ENCODE data around the gene ORAI3.

The ORAI3 gene

DNA sequence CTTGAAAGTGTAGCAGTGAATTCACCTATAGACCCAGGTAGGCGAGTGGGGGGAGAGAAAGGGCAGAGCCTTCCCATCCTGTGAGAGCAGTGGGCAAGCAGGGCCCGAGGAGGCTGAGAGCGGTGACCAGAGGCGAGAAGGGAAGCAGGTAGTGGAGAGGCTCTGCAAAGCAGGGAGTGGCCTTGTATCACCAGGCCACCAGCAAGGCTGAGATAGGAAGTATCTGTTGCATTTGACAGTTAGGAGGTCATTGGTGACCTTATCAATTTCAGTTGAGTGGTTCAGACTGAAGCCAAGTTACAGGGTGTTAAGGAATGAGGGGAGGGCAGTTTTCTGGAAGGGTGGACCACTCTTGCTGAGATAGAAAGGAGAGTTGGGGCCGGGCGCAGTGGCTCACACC is 25.5 kb downstream of the ORAI3 start:
- DNase-seq, result no peak

DNA sequence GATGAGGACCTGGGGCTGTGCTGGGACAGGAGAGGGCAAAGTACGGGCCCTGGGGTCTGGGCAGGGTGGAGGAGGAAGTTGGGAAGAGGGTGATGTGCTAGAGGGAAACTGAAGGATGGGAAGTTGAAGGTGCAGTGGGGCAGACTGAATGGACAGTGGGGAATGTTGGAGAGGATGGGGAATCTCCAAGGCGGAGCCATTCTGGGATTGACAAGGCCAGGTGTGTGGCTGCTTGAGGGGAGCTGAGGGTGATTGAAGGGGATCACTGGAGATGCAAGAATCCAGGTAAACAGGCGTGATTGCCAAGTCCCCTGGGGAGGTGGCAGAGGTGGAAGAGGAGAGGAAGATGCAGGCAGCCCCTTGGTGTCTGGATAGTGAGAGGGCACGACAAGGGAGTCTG is 27.6 kb downstream of the ORAI3 start:
- DNase-seq, result no peak

DNA sequence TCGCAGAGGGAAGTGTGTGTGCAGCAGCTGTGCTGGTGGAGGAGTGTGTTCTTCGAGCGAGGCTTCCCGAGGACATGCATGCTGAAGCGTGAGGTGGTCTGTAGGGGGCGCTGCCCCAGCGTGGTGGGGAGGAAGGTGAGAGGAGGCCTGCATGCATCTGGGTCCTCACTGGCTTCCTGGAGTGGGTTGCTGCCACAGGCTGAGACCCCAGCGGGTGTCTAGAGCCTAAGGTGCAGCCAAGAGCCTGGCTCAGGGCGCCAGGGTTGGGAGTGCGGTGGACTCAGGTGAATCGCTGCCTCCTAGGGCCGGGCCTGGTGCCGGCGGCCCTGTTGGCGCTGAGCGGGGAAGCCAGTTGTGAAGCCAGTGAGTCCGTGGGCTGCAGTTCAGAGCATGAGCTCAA is 28.6 kb downstream of the ORAI3 start:
- DNase-seq, result no peak

DNA sequence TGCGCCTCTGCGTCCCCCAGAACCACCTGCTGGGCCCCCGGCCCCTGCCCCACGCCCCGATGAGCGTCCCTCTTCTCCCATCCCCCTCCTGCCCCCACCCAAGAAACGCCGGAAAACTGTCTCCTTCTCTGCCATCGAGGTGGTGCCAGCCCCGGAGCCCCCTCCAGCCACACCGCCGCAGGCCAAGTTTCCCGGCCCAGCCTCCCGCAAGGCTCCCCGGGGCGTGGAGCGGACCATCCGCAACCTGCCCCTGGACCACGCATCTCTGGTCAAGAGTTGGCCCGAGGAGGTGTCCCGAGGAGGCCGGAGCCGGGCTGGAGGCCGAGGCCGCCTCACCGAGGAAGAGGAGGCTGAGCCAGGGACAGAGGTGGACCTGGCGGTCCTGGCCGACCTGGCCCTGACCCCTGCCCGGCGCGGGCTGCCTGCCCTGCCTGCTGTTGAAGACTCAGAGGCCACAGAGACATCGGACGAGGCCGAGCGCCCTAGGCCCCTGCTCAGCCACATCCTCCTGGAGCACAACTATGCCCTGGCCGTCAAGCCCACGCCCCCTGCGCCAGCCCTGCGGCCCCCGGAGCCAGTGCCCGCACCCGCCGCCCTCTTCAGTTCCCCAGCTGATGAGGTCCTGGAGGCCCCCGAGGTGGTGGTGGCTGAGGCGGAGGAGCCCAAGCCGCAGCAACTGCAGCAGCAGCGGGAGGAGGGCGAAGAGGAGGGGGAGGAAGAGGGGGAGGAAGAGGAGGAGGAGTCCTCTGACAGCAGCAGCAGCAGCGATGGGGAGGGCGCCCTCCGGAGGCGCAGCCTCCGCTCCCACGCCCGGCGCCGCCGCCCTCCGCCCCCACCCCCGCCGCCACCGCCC is 30.5 kb downstream of the ORAI3 start:
- no peak for DNase-seq

DNA sequence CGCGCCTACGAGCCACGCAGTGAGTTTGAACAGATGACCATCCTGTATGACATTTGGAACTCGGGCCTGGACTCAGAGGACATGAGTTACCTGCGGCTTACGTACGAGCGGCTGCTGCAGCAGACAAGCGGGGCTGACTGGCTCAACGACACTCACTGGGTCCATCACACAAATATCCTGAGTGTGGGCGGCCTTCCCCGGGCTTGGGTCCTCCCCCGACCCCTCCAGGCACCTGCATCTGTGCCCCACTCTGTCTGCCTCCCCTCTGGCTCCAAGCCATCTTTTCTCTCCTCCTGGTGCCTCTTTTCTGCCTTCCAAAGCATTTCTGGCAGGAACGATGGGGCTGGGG is 31.1 kb downstream of the ORAI3 start:
- no peak for DNase-seq

DNA sequence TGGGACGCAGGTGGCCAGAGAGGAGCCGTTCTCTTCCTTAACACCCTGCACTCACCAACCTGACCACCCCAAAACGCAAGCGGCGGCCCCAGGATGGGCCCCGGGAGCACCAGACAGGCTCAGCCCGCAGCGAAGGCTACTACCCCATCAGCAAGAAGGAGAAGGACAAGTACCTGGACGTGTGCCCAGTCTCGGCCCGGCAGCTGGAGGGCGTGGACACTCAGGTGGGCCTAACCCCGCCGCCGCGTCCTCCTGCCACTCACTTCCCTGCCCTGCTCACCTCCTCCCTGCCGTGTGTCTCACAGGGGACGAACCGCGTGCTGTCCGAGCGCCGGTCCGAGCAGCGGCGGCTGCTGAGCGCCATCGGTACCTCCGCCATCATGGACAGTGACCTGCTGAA is 31.6 kb downstream of the ORAI3 start:
- DNase-seq, result no peak

DNA sequence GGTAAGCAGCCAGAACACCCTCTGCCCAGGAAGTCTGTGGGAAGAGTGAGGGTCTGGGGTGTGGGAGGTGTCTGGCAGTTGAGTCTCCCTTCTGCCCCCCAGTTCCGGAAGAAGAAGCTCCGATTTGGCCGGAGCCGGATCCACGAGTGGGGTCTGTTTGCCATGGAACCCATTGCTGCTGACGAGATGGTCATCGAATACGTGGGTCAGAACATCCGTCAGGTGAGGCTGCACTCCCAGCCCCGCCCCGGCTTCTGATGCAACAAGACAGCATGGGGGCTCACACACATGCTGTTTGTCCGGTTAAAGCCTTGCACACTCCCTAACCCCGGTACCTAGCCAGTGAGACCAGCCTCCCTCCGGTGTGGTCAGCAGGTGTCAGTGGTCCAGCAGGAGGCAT is 32.1 kb downstream of the ORAI3 start:
- no peak for DNase-seq

DNA sequence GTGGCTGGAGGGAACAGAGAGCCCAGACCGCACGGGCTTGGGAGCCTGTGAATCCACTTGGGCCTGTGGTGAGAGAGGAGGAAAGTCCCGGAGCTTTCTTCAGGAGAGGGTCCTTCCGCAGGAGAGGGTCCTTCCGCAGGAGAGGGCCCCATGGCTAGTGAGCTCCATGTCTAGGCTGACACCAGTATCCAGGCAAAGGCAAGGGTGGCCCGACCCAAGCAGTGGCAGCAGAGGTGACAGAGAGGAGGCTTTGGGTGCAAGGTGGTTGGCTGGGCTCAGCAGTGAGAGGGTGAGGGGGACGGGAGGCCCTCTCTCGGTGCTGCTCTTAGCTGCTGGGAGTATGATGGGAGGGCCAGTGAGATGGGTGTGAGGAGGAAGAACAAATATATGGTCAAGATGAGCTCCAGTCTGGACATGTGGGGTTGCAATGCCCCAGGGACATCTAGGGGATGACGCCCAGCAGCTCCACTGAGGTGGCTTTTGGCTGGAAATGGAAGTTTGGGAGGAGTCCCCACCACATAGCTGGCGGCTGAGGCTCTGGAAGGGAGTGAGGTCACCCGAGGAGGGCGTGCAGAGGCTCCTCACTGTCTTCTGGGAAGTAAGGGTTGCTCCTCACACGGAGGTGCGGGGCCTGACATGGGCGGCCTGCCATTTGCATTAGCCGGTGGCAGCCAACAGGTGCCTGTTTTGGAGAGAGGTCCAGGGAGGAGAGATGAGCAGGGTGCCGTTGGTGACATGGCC is 33.9 kb downstream of the ORAI3 start:
- no peak for DNase-seq

DNA sequence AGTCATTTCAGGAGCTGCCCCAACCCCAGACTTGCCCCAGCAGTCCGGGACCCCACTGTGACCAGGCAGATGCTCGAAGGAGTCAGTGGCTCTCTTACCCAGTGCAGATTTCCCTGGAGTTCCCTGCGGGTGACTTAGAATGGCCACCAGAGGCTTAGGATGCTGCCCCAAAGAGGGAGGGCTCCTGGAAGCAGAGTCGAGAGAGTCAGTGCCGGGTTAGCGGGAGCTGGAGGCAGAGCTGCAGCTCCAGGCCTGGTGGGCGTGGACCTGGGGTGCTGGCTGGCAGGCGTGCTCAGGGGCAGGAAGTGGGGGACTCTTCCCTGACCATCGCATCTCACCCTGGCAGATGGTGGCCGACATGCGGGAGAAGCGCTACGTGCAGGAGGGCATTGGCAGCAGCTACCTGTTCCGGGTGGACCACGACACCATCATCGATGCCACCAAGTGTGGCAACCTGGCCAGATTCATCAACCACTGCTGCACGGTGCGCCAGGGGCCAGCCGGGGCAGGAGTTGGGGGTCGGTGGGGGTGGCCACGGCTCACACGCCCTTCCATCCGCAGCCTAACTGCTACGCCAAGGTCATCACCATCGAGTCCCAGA is 34.5 kb downstream of the ORAI3 start:
- DNase-seq, result no peak

DNA sequence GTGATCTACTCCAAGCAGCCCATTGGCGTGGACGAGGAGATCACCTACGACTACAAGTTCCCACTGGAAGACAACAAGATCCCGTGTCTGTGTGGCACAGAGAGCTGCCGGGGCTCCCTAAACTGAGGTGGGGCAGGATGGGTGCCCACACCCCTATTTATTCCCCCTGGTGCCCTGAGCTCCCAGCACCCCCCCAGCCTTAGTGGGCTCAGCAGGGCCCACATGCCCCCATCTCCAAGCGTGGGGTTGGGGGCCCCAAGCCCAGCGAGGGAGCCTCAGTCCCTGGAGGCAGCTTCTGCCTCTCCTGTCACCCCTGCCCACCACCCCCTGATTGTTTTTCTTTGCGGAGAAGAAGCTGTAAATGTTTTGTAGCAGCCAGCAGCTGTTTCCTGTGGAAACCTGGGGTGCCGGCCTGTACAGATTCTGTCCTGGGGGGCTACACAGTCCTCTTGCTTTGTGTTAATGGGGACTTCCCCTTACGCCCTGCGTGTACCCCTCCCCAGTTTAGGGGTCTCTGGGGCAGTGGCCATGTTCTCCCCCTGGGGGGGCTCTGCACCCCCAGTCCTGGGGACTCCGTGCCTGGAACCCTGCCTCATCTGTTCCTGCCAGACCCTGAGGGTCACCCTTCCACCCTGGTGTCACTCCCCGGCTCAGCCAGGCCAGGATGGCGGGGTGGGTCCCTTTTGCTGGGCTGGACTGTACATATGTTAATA is 35.2 kb downstream of the ORAI3 start:
- DNase-seq, result no peak

DNA sequence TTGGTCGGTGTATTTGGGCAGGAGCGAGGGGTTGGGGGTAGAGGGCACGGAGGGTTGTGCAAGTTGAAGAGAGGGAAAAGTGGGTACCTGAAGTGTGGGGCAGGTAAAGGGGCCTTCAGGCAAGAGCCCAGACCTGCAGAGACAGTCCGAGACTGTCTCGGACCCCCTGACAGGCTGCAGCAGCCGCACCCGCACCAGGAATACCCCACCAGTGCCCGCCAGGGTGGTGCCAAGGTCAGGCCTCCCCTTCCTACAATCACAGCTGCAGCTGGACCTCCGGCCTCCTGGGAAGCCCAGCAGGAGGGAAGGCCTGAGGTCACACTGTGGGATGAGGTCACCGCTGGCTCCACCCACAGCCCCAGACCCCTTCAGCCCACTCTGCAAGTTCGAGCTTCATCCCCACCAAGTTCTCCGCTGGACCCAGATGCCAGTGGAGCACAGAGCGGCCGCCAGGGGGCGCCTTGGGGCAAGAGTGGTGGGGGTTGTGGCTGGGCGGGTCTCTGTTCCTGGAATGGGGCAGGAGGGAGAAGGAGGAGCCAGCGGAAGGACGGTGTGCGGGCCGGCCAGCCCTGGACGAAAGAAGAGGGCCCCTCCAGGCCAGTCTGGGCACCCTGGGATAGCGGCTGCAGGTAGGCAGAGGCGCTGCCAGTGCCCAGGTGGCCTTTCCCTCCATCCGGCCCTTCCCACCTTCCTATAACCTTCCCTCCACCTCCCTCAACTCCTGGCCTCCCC is 36.0 kb downstream of the ORAI3 start, which contains the start of gene HSD3B7:
Gene HSD3B7, plus strand, starts transcription at position 539 of the 732 bp plus-strand sequence. CDS start 452 bp downstream, outside the sequence.
- DNase-seq, result peak; percentile 78

DNA sequence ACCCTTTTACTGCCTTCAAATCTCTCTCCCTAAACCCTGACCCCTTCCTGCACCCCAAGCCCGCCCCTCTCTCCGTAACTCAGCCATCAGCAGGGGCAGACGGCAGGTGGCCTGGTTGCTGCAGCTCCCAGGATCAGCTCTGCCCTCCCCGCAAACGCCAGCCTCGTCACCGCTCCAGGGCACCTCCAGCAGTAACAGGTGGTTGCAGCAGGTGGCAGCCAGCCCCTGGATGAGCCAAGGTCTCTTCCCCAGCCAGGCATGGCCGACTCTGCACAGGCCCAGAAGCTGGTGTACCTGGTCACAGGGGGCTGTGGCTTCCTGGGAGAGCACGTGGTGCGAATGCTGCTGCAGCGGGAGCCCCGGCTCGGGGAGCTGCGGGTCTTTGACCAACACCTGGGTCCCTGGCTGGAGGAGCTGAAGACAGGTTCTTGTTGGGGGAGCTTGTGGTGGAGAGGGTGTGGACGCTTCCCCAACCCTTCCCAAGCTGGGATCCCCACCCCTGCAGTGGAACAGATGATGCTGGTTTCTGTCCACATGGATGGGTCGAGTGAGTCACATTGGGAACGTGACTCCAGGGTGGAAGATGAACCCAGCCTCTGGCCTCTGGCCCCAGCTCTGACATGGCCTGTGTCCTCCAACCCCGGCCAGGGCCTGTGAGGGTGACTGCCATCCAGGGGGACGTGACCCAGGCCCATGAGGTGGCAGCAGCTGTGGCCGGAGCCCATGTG is 36.7 kb downstream of the ORAI3 start:
- peak; percentile 33 for DNase-seq

DNA sequence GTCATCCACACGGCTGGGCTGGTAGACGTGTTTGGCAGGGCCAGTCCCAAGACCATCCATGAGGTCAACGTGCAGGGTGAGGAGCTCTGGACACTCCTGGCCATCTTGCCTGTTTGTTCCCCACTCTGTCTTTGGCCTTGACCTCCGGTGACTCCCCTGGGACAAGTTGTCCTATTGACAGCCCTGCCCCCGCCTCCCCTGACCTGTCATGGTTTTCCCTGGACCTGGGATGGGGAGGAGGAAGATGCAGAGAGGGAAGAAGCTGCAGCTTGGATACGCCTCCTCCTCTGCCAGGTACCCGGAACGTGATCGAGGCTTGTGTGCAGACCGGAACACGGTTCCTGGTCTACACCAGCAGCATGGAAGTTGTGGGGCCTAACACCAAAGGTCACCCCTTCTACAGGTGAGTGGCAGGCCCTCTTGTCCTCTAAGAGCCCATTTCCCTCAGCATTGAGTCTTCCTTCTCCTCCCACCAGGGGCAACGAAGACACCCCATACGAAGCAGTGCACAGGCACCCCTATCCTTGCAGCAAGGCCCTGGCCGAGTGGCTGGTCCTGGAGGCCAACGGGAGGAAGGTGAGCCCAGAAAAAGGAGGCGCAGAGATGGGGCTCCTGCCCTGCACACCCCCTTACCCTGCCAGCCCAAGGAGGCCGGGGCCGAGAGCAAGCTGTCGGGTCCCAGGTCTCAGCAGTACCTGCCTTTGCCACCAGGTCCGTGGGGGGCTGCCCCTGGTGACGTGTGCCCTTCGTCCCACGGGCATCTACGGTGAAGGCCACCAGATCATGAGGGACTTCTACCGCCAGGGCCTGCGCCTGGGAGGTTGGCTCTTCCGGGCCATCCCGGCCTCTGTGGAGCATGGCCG is 37.5 kb downstream of the ORAI3 start:
- no peak for DNase-seq

DNA sequence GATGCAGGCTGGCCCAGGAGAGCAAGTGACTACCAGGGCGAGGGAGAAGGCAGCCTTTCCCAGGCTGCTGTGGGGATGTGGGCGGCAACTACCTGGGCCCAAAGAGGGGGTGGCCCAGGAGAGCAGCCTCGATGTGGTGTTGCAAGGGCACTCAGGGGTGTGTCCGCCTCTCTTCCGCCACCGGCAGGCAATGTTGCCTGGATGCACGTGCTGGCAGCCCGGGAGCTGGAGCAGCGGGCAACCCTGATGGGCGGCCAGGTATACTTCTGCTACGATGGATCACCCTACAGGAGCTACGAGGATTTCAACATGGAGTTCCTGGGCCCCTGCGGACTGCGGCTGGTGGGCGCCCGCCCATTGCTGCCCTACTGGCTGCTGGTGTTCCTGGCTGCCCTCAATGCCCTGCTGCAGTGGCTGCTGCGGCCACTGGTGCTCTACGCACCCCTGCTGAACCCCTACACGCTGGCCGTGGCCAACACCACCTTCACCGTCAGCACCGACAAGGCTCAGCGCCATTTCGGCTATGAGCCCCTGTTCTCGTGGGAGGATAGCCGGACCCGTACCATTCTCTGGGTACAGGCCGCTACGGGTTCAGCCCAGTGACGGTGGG is 38.8 kb downstream of the ORAI3 start:
- no peak for DNase-seq

DNA sequence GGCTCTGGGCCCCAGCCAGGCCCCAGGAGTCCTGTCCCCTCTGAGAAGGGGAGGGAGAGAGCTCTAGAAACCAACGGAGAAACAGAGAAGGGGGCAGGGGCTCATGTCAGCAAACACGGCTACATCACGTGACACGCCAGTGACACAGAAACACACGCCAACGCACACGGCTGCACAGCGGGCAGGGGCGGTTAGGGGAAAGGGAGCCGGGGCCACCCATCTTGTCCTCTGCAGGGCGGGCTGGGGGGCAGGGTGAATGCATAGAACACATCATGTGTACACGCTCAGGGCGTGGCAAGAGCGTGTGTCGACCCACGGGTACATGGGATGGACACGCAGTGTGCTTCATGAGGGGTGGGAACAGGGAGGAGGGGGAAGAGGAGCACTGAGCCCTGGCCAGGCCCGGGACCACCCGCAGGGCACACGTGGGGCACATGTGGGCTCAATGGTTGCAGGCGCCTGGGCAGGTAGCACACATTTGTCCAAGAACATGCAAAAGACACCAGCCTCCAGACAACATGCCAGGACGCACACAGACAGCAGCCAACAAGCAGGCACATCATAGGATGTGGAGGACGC is 40.7 kb downstream of the ORAI3 start:
- no peak for DNase-seq

DNA sequence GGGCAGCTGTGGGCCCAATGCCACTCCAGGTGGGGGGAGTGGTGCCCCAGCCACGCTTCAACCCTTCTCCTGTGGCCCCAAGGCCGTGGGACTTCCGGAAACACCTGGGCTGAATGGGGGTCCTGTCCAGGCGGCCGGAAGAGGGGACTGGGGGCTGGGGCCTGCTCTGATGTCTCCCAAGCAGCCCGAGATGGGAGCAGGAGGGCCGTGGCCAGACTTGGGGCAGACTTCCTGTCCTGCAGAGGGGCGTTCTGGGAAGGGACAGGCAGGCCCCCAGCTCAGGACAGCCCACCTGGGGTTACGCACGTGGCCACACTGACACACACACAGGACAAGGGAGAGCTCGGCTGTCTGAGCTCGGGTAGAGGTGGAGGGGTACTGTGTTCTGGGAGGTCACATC is 41.2 kb downstream of the ORAI3 start:
- no peak for DNase-seq

DNA sequence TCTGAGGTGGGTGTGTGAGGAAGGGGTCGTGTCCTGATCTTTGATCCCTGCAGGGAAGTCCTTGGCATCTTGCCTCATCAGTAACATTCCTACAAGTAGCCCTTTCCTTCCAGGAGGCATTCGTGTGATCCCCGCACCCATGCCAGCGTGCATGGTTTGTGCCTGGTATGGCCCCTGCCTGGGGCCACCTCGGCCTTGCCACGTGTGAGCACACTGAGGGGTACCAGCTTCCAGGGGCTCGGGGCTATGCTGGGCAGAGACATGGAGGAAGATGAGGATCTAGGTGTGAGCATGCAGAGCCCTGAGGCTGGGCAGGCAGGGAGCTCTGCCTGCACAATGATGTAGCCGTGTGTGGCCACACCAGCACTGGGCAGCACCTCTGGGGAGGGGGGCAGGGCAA is 42.2 kb downstream of the ORAI3 start:
- DNase-seq, result no peak

DNA sequence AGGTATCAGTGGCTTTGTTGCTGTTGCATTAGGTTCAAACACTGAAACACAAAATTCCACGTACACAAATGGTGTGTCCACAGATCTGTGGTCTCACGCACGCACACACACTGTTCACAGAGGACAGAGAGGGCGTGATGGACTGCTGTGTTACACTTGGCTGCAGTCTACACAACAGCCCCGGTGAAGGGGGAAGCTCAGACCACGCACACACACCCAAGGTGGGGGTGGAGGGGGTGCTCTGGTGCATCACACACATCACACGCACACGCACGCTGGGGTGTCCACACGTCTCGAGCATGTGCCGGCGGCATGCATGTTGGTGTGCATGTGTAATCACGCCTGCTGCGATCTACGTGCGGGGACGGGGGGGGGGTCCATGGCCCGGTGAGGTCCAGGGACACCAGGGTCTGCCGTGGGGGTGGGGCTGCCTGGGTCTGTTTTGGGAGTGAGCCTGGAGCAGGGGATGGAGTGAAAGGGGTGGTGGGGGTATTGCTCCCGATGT is 43.5 kb downstream of the ORAI3 start:
- DNase-seq, result no peak

DNA sequence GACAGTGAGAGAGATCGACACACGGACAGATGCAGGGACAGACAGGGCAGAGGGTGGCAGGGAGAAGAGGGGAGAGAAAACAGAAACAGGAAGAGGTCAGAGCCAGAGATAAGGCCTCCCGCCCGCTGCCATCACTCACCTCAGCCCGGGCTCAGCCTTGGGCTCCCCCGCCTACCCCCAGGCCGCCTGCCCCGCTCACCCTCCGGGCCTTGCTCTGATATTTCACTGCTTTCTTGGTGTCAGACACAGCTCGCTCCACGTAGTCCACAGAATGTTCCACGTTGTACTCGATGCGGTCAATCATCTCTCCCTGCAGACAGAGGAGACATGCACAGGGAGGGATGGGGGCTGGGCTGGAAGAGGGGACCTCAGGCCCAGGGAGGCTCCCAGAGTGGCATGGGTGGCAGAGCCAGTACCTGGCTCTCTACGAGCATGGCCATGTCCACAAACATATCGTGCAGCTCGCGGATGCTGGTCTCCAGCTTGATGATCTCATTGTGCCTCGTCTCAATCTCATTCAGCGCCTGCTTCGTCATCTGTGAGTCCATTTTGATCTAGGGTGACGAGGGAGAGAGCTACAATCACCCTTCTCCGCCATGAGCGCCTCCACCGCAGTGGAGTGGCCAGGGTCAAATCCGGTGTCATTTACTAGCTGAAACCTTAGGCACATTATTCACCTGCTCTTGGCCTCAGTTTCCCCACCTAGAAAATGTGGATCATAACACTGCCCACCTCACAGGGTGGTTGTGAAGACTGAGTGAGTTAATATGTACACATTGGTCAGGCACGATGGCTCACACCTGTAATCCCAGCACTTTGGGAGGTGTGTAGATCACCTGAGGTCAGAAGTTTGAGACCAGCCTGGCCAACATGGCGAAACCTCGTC is 44.3 kb downstream of the ORAI3 start:
- DNase-seq, result no peak

Data from EL (cell line).